Epithelial cell of esophagus (primary cell): Measurements from ENCODE around the gene MGLL.

Experiments used
- DNase-seq: peaks from one replicate; pipeline ENCODE4 v3.0.0; 2010; ENCODE audit warnings: low read depth
- H3K4me3 ChIP-seq: 2 replicates; pipeline ENCODE4 v1.5.1; 2011; ENCODE audit warnings: mild to moderate bottlenecking, low read length, control low read depth
- TF ChIP-seq, protein P1 (sequence below): IDR thresholded peaks from 2 replicates; pipeline ENCODE4 v1.5.1; 2011; ENCODE audit warnings: low read depth, mild to moderate bottlenecking, low read length, control low read depth, inconsistent platforms; ENCODE audit not compliant: insufficient read depth; ENCODE audit errors: missing control alignments

MGLL gene

DNA sequence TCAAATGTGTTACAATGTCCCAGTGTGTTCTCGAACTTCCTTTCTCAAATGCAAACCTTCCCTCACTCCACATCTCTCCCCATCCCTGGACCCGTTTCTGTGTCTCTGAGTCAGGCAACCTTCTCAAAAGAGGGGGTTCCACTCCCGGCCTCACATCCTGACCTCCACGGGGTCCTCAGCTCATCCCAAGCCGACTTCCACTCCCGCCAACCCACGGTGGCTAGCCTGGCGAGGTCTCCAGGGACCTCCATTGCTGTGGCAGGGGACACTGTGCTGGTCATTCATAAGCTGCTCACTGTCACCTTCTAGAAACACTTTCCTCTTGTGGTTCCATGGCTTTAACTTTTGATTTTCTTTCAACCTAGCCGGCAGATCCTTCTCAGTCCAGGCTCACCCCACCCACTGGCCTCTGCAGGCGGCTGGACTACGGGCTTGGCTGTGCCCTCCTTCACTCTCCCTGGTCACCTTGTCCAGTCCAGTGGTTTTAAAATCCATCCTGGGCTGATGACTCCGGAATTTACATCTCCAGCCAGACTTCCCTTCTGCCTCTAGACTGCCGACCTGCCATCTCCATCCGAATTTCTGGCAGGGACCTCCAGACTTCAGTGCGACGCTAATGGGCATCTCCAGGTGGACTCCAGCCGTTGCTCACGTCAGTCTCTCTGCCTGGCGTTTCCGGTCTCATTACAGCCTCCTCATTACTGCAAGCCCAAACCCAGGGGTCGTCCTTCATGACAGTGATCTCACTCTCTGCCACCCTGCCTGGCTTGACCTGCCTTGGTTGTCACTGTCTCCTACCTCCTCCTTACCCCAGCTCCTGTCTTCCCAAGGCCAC, 129.6 kb downstream of the MGLL start:
- TF ChIP-seq, protein P1, sequence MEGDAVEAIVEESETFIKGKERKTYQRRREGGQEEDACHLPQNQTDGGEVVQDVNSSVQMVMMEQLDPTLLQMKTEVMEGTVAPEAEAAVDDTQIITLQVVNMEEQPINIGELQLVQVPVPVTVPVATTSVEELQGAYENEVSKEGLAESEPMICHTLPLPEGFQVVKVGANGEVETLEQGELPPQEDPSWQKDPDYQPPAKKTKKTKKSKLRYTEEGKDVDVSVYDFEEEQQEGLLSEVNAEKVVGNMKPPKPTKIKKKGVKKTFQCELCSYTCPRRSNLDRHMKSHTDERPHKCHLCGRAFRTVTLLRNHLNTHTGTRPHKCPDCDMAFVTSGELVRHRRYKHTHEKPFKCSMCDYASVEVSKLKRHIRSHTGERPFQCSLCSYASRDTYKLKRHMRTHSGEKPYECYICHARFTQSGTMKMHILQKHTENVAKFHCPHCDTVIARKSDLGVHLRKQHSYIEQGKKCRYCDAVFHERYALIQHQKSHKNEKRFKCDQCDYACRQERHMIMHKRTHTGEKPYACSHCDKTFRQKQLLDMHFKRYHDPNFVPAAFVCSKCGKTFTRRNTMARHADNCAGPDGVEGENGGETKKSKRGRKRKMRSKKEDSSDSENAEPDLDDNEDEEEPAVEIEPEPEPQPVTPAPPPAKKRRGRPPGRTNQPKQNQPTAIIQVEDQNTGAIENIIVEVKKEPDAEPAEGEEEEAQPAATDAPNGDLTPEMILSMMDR: no peak
- DNase-seq: no peak
- H3K4me3 ChIP-seq: no peak overlapping the region

DNA sequence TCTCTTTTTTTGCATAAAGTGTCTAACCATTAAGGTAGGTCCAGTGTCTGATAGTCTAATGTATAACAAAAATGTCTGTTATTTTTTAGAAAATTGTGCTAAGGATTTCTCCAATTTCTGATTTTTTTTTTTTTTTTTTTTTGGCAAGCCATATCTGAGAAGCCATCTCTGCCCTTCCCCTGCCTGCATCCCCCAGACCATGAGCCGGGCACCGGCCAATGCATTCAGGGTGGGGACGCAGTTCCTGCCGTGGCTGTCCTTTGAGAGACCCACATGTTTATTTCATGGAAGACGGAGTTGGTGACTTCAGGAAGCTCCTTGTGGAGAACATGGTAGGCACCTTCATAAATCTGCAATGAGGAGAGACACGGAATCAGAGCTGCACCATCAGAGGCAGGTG, 130.3 kb downstream of the MGLL start:
- TF ChIP-seq, protein P1: no peak
- H3K4me3 ChIP-seq: no peak overlapping the region
- DNase-seq: no peak

DNA sequence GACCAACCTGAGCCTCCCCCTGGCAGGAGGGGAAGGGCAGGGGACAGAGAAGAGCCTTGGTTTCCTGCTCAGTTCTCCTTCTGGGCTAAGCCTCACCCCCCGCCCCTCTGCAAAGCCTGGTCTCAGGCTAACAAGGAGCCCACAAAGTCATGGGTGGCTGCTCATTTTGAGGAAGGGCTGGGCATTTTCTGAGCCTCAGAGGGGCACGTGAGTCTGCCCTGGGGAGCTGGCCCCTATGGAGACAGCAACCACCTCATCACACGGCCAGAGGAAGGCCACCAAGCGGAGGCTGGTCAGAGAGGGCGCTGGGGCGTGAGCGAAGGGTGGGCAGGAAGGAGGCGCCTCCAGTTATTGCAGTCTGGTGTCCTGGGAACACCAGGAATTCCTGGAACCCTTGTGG, 130.8 kb downstream of the MGLL start:
- H3K4me3 ChIP-seq: no peak overlapping the region
- DNase-seq: no peak
- TF ChIP-seq, protein P1: no peak

DNA sequence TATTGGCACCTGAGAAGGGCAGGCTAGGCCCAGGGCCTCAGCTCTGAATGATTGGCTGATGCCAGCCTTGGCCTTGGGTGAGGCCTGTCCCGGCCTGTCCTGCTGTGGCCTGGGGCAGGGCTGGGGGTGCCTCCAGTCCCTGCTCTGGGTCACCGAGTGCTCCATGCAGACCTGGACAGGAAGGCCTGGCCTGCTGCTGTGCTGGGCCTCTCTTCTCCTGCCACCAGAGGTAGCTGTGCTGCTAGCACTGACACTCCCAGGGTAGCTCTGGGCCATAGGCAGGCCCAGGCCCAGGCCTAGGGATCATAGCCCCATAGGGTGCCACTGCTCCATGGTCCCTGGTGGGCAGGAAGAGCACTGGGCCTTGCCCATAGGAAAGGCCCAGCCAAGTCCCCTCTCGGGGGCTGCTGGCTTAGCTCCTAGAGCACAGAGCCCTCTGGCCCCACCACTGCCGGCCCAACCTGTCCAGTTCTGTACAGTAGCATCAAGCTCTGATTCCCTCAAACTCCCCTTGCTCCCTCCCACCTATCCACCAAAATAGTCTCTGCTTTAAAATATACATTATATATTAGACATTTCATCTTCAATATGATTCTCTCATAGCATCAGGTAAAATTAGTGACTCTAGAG, 131.4 kb downstream of the MGLL start:
- DNase-seq: peak; percentile 77
- H3K4me3 ChIP-seq: no peak overlapping the region
- TF ChIP-seq, protein P1: peak; percentile 90

DNA sequence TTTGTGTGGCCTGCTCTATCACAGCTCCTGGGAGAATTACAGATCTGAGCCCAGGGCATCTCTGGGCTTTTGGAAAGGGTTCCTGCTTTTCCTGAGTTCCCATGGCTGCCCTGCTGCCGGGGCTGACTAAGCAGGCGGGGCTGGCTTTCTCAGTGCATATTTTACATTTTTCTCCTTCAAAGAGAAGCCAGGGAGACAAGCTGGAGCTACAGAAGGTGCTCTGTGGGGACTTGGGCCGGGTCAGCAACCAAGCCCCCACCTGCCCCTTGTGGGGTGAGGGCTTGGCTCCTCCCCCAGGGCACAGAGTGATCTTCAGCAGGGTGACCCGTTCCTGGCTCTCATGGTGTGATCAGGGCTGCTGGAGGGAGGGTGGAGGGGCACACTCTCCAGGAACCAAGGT, 132.2 kb downstream of the MGLL start:
- DNase-seq: peak; percentile 68
- TF ChIP-seq, protein P1: no peak
- H3K4me3 ChIP-seq: no peak overlapping the region

DNA sequence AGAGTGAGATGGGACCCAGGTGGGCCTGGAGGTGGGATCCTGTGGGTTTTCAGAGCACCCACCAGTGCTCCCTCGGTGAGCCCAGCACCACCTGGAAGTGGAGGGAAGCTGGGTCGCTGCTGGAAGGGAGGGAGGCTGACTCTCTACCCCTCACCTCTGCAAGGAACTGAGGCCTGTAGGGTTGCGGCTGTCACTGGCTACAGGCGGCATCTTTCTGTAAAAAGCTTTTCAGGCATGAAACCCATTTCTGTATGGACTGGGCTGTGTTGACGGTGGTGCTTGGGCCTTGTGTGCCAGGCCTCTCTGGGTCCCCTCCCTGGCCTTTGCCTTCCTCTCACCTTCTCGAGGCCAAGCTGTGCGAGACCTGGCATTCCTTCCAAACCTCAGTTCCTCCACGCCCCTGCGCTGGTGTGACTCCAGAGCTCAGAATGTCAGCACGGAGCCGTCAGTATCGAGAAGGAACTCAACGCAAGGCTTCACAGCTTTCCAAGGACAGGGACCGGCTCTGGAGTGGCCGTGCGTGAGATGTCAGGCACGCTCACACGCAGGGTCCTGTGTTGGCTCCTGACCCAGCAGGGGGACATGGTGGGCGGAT, 133.0 kb downstream of the MGLL start:
- no peak for DNase-seq
- TF ChIP-seq, protein P1: no peak
- no peak overlapping the region for H3K4me3 ChIP-seq
